GM12892 (cell line): Measurements from ENCODE around the gene PRKD1.

Source experiments
- POLR2A ChIP-seq: IDR thresholded peaks from 2 replicates; pipeline ENCODE4 v1.6.1; 2011; ENCODE audit warnings: low read depth, low read length, control low read depth
- POLR2AphosphoS5 ChIP-seq: IDR thresholded peaks from 2 replicates; pipeline ENCODE4 v1.6.1; 2011; ENCODE audit warnings: low read depth, low read length, control low read depth
- TAF1 ChIP-seq: IDR thresholded peaks from 2 replicates; pipeline ENCODE4 v1.6.1; 2011; ENCODE audit warnings: low read depth, mild to moderate bottlenecking, control low read depth, low read length, borderline replicate concordance

- TF ChIP-seq POLR2A (no peak), TAF1 (no peak), POLR2AphosphoS5 (no peak)
These were observed 74.4 kb downstream of the PRKD1 start for GRCh38 chr14:29853272-29853671.
